K562 (cell line): ENCODE measurements around the gene SLC35G3.

ENCODE experiments used
- EGR1 ChIP-seq: fragments of 450-650 bp; conservative IDR thresholded peaks from 2 replicates; pipeline ENCODE4 v1.6.1; 2017; ENCODE audit warnings: mild to moderate bottlenecking
- EZH2 ChIP-seq: IDR thresholded peaks from 2 replicates; pipeline ENCODE4 v1.6.1; 2012; ENCODE audit warnings: low read depth, mild to moderate bottlenecking, inconsistent platforms, low read length, borderline replicate concordance
- FOXK2 ChIP-seq, 2 experiments: fragments of 450-650 bp; IDR thresholded peaks in 1 of 2; conservative IDR thresholded peaks in 1 of 2; 2 replicates each; pipeline ENCODE4 v1.6.1; 2016; ENCODE audit warnings: low read depth in 2 of 2, mild to moderate bottlenecking in 1 of 2
- RFX1 ChIP-seq: fragments of 450-650 bp; IDR thresholded peaks from 2 replicates; pipeline ENCODE4 v1.6.1; 2016; ENCODE audit warnings: mild to moderate bottlenecking, moderate library complexity
- RUNX1 ChIP-seq: sonication (generic); IDR thresholded peaks from 2 replicates; pipeline ENCODE4 v1.6.1; 2016; ENCODE audit warnings: antibody characterized with exemption, low read depth
- SMC3 ChIP-seq: conservative IDR thresholded peaks from 2 replicates; pipeline ENCODE4 v1.6.1; 2011; ENCODE audit warnings: low read depth, low read length, improper control_type of control experiment; ENCODE audit not compliant: insufficient read depth
- XRCC5 ChIP-seq: fragments of 200-400 bp; formaldehyde crosslinking; IDR thresholded peaks from 2 replicates; pipeline ENCODE4 v1.6.1; 2017; ENCODE audit warnings: low read depth, mild to moderate bottlenecking, low read length
- YY1 ChIP-seq, 3 experiments: IDR thresholded peaks; 2 replicates each; pipeline ENCODE4 v1.6.1; 2011; ENCODE audit warnings: low read length in 2 of 3, mild to moderate bottlenecking in 2 of 3, moderate library complexity in 2 of 3, borderline replicate concordance in 1 of 3, control low read depth in 1 of 3, low read depth in 1 of 3; ENCODE audit not compliant: insufficient read depth in 3 of 3, insufficient replicate concordance in 2 of 3, control insufficient read depth in 1 of 3, insufficient read length in 1 of 3; ENCODE audit errors: extremely low read depth in 1 of 3
- ZNF140 ChIP-seq: fragments of 250-450 bp; sonication (Bioruptor Pico); IDR thresholded peaks from 2 replicates; pipeline ENCODE4 v1.8.0; 2021; ENCODE audit warnings: moderate library complexity, mild to moderate bottlenecking, inconsistent platforms
- TF ChIP-seq, protein P1 (sequence below): sonication (generic); formaldehyde crosslinking; IDR thresholded peaks from 2 replicates; pipeline ENCODE4 v1.5.0; 2020; ENCODE audit warnings: missing genetic modification reagents
- TF ChIP-seq, protein P2 (sequence below), 3 experiments: IDR thresholded peaks in 2 of 3; conservative IDR thresholded peaks in 1 of 3; 2 replicates each; pipeline ENCODE4 v1.5.1; 2011 to 2012; ENCODE audit warnings: low read length in 3 of 3, mild to moderate bottlenecking in 3 of 3, control low read depth in 2 of 3, improper control_type of control experiment in 1 of 3, inconsistent platforms in 1 of 3, low read depth in 1 of 3, mixed read lengths in 1 of 3, moderate library complexity in 1 of 3; ENCODE audit not compliant: insufficient read depth in 2 of 3
- TF ChIP-seq, protein P3 (sequence below), 2 experiments: fragments of 450-650 bp; formaldehyde crosslinking in 1 of 2; IDR thresholded peaks; 2 replicates each; pipeline versions ENCODE4 v1.4.0 to v1.6.1; 2014 to 2020; ENCODE audit warnings: mild to moderate bottlenecking in 2 of 2, borderline replicate concordance in 1 of 2, low read depth in 1 of 2

DNA sequence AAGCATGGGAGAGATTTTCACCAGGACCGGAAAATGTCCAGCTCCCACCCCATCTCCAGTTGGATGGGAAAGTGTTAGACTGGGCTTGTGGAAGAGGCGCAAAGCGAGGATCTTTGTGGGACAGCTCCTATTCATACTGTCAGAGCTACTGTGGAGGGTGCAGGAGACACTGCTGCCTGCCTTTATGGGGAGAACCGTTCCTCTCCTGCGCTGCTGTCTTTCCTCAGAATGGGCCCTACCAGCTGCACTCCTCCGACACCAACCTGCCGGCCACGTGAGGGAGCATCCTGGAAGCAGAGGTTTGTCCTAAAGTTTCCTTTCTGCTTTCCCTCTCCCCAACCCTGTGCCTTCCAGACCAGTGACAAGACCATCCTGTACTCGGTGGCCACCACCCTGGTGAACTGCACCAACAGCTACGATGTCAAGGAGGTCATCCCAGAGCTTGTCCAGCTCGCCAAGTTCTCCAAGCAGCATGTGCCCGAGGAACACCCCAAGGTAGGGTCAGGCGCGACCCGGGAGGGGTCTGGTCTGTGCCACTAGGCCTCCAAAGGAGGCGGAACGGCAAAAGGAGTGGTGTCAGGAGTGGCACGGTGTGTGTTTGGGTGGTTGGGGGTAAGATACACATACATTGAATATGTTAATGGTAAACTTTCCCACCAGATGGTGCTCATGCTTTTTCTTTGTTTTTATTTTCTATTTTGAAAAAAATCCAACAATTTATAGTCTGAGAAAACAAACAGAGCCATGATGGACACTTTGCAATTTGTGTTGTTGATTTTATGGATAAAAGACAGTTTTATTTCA lies 23.0 kb downstream of the SLC35G3 start:
- TF ChIP-seq, protein P1, sequence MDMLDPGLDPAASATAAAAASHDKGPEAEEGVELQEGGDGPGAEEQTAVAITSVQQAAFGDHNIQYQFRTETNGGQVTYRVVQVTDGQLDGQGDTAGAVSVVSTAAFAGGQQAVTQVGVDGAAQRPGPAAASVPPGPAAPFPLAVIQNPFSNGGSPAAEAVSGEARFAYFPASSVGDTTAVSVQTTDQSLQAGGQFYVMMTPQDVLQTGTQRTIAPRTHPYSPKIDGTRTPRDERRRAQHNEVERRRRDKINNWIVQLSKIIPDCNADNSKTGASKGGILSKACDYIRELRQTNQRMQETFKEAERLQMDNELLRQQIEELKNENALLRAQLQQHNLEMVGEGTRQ (CRISPR knock-in tag): no peak
- TF ChIP-seq, protein P2, sequence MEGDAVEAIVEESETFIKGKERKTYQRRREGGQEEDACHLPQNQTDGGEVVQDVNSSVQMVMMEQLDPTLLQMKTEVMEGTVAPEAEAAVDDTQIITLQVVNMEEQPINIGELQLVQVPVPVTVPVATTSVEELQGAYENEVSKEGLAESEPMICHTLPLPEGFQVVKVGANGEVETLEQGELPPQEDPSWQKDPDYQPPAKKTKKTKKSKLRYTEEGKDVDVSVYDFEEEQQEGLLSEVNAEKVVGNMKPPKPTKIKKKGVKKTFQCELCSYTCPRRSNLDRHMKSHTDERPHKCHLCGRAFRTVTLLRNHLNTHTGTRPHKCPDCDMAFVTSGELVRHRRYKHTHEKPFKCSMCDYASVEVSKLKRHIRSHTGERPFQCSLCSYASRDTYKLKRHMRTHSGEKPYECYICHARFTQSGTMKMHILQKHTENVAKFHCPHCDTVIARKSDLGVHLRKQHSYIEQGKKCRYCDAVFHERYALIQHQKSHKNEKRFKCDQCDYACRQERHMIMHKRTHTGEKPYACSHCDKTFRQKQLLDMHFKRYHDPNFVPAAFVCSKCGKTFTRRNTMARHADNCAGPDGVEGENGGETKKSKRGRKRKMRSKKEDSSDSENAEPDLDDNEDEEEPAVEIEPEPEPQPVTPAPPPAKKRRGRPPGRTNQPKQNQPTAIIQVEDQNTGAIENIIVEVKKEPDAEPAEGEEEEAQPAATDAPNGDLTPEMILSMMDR (IDR thresholded peaks at IDR 0.05 in 2 of 3, conservative IDR thresholded peaks at IDR 0.05 in 1 of 3; ENCODE audit: insufficient read depth in 2 of 3, low read depth in 1 of 3, low read length in 3 of 3): peak in 2 of 3 experiments; percentile 31 to 40; a peak in 2 of 6 replicates
- TF ChIP-seq EZH2 (no peak), EGR1 (no peak), ZNF140 (CRISPR knock-in tag) (no peak), RUNX1 (no peak), FOXK2 (conservative IDR thresholded peaks at IDR 0.05 in 1 of 2, IDR thresholded peaks at IDR 0.05 in 1 of 2; ENCODE audit: low read depth in 2 of 2) (no peak), SMC3 (no peak; the same call in 1 of the 2 replicates), YY1 (IDR thresholded peaks at IDR 0.05; ENCODE audit: borderline replicate concordance in 1 of 3, control insufficient read depth in 1 of 3, extremely low read depth in 1 of 3, insufficient read depth in 3 of 3, insufficient read length in 1 of 3, insufficient replicate concordance in 2 of 3, low read depth in 1 of 3, low read length in 2 of 3) (no peak), XRCC5 (no peak), RFX1 (no peak)
- TF ChIP-seq, protein P3, sequence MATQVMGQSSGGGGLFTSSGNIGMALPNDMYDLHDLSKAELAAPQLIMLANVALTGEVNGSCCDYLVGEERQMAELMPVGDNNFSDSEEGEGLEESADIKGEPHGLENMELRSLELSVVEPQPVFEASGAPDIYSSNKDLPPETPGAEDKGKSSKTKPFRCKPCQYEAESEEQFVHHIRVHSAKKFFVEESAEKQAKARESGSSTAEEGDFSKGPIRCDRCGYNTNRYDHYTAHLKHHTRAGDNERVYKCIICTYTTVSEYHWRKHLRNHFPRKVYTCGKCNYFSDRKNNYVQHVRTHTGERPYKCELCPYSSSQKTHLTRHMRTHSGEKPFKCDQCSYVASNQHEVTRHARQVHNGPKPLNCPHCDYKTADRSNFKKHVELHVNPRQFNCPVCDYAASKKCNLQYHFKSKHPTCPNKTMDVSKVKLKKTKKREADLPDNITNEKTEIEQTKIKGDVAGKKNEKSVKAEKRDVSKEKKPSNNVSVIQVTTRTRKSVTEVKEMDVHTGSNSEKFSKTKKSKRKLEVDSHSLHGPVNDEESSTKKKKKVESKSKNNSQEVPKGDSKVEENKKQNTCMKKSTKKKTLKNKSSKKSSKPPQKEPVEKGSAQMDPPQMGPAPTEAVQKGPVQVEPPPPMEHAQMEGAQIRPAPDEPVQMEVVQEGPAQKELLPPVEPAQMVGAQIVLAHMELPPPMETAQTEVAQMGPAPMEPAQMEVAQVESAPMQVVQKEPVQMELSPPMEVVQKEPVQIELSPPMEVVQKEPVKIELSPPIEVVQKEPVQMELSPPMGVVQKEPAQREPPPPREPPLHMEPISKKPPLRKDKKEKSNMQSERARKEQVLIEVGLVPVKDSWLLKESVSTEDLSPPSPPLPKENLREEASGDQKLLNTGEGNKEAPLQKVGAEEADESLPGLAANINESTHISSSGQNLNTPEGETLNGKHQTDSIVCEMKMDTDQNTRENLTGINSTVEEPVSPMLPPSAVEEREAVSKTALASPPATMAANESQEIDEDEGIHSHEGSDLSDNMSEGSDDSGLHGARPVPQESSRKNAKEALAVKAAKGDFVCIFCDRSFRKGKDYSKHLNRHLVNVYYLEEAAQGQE (IDR thresholded peaks at IDR 0.05; ENCODE audit: borderline replicate concordance): peak; percentile 35; the same call in 1 of the 2 replicates
- TF ChIP-seq, protein P3 (CRISPR knock-in tag; IDR thresholded peaks at IDR 0.05; ENCODE audit: low read depth): no peak
